GM12878 (cell line): Measurements from ENCODE around the gene B3GAT1. TPM values are rescaled to one million over a fixed set of nuclear protein-coding genes. Genes with fewer than 3 reads are reported as not detected.

ENCODE experiments used
- CHD1 ChIP-seq: IDR thresholded peaks from 2 replicates; pipeline ENCODE4 v1.6.1; 2012; ENCODE audit warnings: low read depth, low read length, improper control_type of control experiment
- CHD4 ChIP-seq: fragments of 200-600 bp; sonication (generic); IDR thresholded peaks from 2 replicates; pipeline ENCODE4 v1.6.1; 2016; ENCODE audit warnings: mild to moderate bottlenecking
- CREB1 ChIP-seq: IDR thresholded peaks from 2 replicates; pipeline ENCODE4 v1.6.1; 2012; ENCODE audit warnings: low read depth, mild to moderate bottlenecking, inconsistent platforms
- NFYB ChIP-seq: IDR thresholded peaks from 2 replicates; pipeline ENCODE4 v1.6.1; 2011; ENCODE audit warnings: low read depth, mild to moderate bottlenecking, low read length, improper control_type of control experiment, moderate library complexity; ENCODE audit not compliant: insufficient read depth
- USF2 ChIP-seq: IDR thresholded peaks from 2 replicates; pipeline ENCODE4 v1.6.1; 2011; ENCODE audit warnings: low read depth, low read length, improper control_type of control experiment, borderline replicate concordance
- ZNF207 ChIP-seq: fragments of 450-650 bp; IDR thresholded peaks from 2 replicates; pipeline ENCODE4 v1.6.1; 2014; ENCODE audit warnings: antibody characterized with exemption, mild to moderate bottlenecking, borderline replicate concordance
- polyA plus RNA-seq, 11 experiments: library from polyadenylated mRNA; depleted of rRNA in 4 of 11; unstranded in 6 of 11; stranded (reverse) in 5 of 11; fragments of >200 nt; fragmentation: Nextera tagmentation in 4 of 11; fragmentation: Illumina TruSeq in 1 of 11; extraction: Ambion mirVana in 4 of 11; extraction: Trizol in 1 of 11; gene quantifications; 1 replicate in 1 of 11; 2 replicates in 10 of 11; pipeline versions ENCODE4 v1.2.1 to v1.2.3, GENCODE V29; 2011 to 2016; ENCODE audit warnings: inconsistent platforms in 2 of 11, missing spikeins in 2 of 11, low read depth in 1 of 11
- total RNA-seq, 4 experiments: library from RNA; depleted of rRNA in 3 of 4; stranded (reverse); fragments of >200 nt in 3 of 4; fragmentation: Illumina TruSeq in 1 of 4; extraction: Trizol in 1 of 4; gene quantifications; 2 replicates each; pipeline versions ENCODE4 v1.2.1 to v1.2.3, GENCODE V29; 2013 to 2021
- TF ChIP-seq, protein P1 (sequence below): fragments of 450-650 bp; formaldehyde crosslinking; IDR thresholded peaks from 2 replicates; pipeline ENCODE4 v1.5.0; 2022; ENCODE audit warnings: mild to moderate bottlenecking, missing genetic modification characterization
- TF ChIP-seq, protein P2 (sequence below): fragments of 450-650 bp; IDR thresholded peaks from 2 replicates; pipeline ENCODE4 v1.6.1; 2017; ENCODE audit warnings: mild to moderate bottlenecking, low read depth, inconsistent platforms; ENCODE audit not compliant: poor library complexity, severe bottlenecking
- TF ChIP-seq, protein P3 (sequence below): fragments of 450-650 bp; IDR thresholded peaks from 2 replicates; pipeline ENCODE4 v1.6.1; 2018; ENCODE audit warnings: mild to moderate bottlenecking, low read depth, moderate library complexity; ENCODE audit not compliant: partially characterized antibody

Gene B3GAT1
- total and polyA plus RNA-seq, 10 of the 15 experiments (the other 5 are each of a cell fraction or from before 2014, with no cell fraction given) = 0.05 TPM; not detected in 9

GRCh38 chr11:134358856-134359490 lies 53.1 kb downstream of the B3GAT1 start (continued):
- TF ChIP-seq, protein P1, sequence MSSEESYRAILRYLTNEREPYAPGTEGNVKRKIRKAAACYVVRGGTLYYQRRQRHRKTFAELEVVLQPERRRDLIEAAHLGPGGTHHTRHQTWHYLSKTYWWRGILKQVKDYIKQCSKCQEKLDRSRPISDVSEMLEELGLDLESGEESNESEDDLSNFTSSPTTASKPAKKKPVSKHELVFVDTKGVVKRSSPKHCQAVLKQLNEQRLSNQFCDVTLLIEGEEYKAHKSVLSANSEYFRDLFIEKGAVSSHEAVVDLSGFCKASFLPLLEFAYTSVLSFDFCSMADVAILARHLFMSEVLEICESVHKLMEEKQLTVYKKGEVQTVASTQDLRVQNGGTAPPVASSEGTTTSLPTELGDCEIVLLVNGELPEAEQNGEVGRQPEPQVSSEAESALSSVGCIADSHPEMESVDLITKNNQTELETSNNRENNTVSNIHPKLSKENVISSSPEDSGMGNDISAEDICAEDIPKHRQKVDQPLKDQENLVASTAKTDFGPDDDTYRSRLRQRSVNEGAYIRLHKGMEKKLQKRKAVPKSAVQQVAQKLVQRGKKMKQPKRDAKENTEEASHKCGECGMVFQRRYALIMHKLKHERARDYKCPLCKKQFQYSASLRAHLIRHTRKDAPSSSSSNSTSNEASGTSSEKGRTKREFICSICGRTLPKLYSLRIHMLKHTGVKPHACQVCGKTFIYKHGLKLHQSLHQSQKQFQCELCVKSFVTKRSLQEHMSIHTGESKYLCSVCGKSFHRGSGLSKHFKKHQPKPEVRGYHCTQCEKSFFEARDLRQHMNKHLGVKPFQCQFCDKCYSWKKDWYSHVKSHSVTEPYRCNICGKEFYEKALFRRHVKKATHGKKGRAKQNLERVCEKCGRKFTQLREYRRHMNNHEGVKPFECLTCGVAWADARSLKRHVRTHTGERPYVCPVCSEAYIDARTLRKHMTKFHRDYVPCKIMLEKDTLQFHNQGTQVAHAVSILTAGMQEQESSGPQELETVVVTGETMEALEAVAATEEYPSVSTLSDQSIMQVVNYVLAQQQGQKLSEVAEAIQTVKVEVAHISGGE (CRISPR knock-in tag) = no peak
- TF ChIP-seq USF2 (no peak), CHD1 (no peak), CREB1 (no peak), ZNF207 (no peak), CHD4 (no peak), NFYB (no peak)
- TF ChIP-seq, protein P2, sequence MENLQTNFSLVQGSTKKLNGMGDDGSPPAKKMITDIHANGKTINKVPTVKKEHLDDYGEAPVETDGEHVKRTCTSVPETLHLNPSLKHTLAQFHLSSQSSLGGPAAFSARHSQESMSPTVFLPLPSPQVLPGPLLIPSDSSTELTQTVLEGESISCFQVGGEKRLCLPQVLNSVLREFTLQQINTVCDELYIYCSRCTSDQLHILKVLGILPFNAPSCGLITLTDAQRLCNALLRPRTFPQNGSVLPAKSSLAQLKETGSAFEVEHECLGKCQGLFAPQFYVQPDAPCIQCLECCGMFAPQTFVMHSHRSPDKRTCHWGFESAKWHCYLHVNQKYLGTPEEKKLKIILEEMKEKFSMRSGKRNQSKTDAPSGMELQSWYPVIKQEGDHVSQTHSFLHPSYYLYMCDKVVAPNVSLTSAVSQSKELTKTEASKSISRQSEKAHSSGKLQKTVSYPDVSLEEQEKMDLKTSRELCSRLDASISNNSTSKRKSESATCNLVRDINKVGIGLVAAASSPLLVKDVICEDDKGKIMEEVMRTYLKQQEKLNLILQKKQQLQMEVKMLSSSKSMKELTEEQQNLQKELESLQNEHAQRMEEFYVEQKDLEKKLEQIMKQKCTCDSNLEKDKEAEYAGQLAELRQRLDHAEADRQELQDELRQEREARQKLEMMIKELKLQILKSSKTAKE = no peak
- TF ChIP-seq, protein P3, sequence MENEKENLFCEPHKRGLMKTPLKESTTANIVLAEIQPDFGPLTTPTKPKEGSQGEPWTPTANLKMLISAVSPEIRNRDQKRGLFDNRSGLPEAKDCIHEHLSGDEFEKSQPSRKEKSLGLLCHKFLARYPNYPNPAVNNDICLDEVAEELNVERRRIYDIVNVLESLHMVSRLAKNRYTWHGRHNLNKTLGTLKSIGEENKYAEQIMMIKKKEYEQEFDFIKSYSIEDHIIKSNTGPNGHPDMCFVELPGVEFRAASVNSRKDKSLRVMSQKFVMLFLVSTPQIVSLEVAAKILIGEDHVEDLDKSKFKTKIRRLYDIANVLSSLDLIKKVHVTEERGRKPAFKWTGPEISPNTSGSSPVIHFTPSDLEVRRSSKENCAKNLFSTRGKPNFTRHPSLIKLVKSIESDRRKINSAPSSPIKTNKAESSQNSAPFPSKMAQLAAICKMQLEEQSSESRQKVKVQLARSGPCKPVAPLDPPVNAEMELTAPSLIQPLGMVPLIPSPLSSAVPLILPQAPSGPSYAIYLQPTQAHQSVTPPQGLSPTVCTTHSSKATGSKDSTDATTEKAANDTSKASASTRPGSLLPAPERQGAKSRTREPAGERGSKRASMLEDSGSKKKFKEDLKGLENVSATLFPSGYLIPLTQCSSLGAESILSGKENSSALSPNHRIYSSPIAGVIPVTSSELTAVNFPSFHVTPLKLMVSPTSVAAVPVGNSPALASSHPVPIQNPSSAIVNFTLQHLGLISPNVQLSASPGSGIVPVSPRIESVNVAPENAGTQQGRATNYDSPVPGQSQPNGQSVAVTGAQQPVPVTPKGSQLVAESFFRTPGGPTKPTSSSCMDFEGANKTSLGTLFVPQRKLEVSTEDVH = no peak
